Kidney (tissue), 14 donors: ENCODE measurements around the gene URB1. TPM values are rescaled to one million over a fixed set of nuclear protein-coding genes. Genes with fewer than 3 reads are reported as not detected.
A peak's percentile ranks its signal among the peaks of the same experiment; 100 is the strongest.

Source experiments
- DNase-seq, 5 donors: peaks; one replicate each; pipeline ENCODE4 v3.0.0-alpha.2; 2013 to 2020
- FAIRE-seq: peaks from 2 replicates; lab custom pipeline; 2012; peaks lifted over from hg19 to GRCh38; lab: Jason Lieb, UNC
- H3K27ac ChIP-seq, 2 donors: one replicate each; pipeline ENCODE4 v1.7.0; 2013; ENCODE audit warnings: low read depth in 2 of 2, low read length in 2 of 2, inconsistent platforms in 1 of 2
- H3K27me3 ChIP-seq: one replicate; pipeline ENCODE4 v1.7.1; 2013; ENCODE audit warnings: low read length, inconsistent platforms; ENCODE audit not compliant: control insufficient read depth, insufficient read depth
- H3K36me3 ChIP-seq, 3 donors: one replicate each; pipeline versions ENCODE4 v1.7.0 to v1.7.1; 2013; ENCODE audit warnings: low read length in 3 of 3, control low read depth in 1 of 3, inconsistent platforms in 1 of 3; ENCODE audit not compliant: insufficient read depth in 3 of 3, control insufficient read depth in 2 of 3
- H3K4me1 ChIP-seq, 3 donors: one replicate each; pipeline versions ENCODE4 v1.7.0 to v1.7.1; 2013; ENCODE audit warnings: low read length in 3 of 3, inconsistent platforms in 1 of 3, low read depth in 1 of 3; ENCODE audit not compliant: control insufficient read depth in 2 of 3, insufficient read depth in 2 of 3
- H3K4me3 ChIP-seq, 3 donors: one replicate each; pipeline versions ENCODE4 v1.7.0 to v1.8.1; 2013; ENCODE audit warnings: low read length in 3 of 3, control low read depth in 1 of 3, inconsistent platforms in 1 of 3
- H3K9ac ChIP-seq, 3 donors: one replicate each; pipeline versions ENCODE4 v1.7.0 to v1.7.1; 2013; ENCODE audit warnings: low read length in 3 of 3, control low read depth in 1 of 3, inconsistent platforms in 1 of 3
- H3K9me3 ChIP-seq, 3 donors: one replicate each; pipeline versions ENCODE4 v1.7.0 to v1.7.1; 2013; ENCODE audit warnings: low read length in 3 of 3, control low read depth in 1 of 3, inconsistent platforms in 1 of 3; ENCODE audit not compliant: control insufficient read depth in 2 of 3, insufficient read depth in 1 of 3
- CTCF ChIP-seq: IDR thresholded peaks from 3 replicates; pipeline ENCODE4 v1.5.1; 2012; ENCODE audit warnings: mild to moderate bottlenecking, moderate library complexity, borderline replicate concordance; ENCODE audit not compliant: insufficient read depth; ENCODE audit errors: extremely low read depth
- intact Hi-C: fragments of 100-400 bp; cut with DNase I; formaldehyde crosslinking; loops from one replicate; pipeline ENCODE4 v1.11.1; 2022
- polyA plus RNA-seq: library from polyadenylated mRNA; stranded (reverse); fragments of 350-450 nt; fragmentation: Illumina TruSeq; extraction: RNeasy Lipid Tissue Mini Kit (QIAGEN cat#74804); gene quantifications from one replicate; pipeline ENCODE4 v1.2.3, GENCODE V29; 2014; ENCODE audit warnings: low read depth, low replicate concordance; ENCODE audit not compliant: insufficient read depth
- total RNA-seq: library from RNA; stranded (reverse); fragmentation: NEBNext Ultra II Directional; extraction: Animal tissue kit (Norgen Biotek cat#: 25700); gene quantifications from one replicate; pipeline ENCODE4 v1.2.1, GENCODE V29; 2021
- donor health status: control.
- donor health status: control.
- donor health status: control.
- donor health status: control.
- donor health status: control.
- donor health status: DM: yes; HTN: yes; CAD: no.
- donor health status: Normal renal cell carcinoma (clear cell type).

The URB1 gene
- total and polyA plus RNA-seq, 2 donors from 2014 or later, result 1.7 to 15.0 TPM

- Histone ChIP-seq H3K27ac (no peak overlapping the region), H3K9me3 (no peaks in the 10 kb centered on the region), H3K4me1 (no peaks in the 10 kb centered on the region), H3K27me3 (no peaks in the 10 kb centered on the region), H3K4me3 (no peak overlapping the region), H3K9ac (no peak overlapping the region), H3K36me3 (peaks cover 6 to 28% (median 13%) of the 10 kb centered on the region in 3 donors)
- DNase-seq (no peak), FAIRE-seq (no peak)
- intact Hi-C loops, result no loop called here
- no peak for TF ChIP-seq CTCF
These were observed 62.0 kb downstream of the URB1 start for GRCh38 chr21:32330784-32331311.

GRCh38 chr21:32329776-32330175, 63.0 kb downstream of the URB1 start:
- DNase-seq, result no peak

GRCh38 chr21:32329331-32329730, 63.5 kb downstream of the URB1 start:
- Histone ChIP-seq H3K4me1 (no peaks in the 10 kb centered on the region), H3K9me3 (no peaks in the 10 kb centered on the region), H3K4me3 (no peak overlapping the region), H3K27ac (peak overlapping the region; percentile 67 to 88), H3K27me3 (no peaks in the 10 kb centered on the region), H3K36me3 (peaks cover 14 to 24% (median 15%) of the 10 kb centered on the region in 3 donors), H3K9ac (no peak overlapping the region)
- TF ChIP-seq CTCF, result no peak
- intact Hi-C loops, result no loop called here
- DNase-seq, result peak in 3 of 5 donors; percentile 26 to 89 (median 53)
- FAIRE-seq, result no peak

More at GRCh38 chr21:32329776-32330175, 63.0 kb downstream of the URB1 start:
- no peaks in the 10 kb centered on the region for H3K4me1 ChIP-seq
- no peak for TF ChIP-seq CTCF
- intact Hi-C loops, result no loop called here
- no peaks in the 10 kb centered on the region for H3K27me3 ChIP-seq
- H3K36me3 ChIP-seq, result peaks cover 10 to 24% (median 13%) of the 10 kb centered on the region in 3 donors
- no peak overlapping the region for H3K4me3 ChIP-seq
- H3K9me3 ChIP-seq, result no peaks in the 10 kb centered on the region
- peak overlapping the region in 1 of 2 donors; percentile 88 for H3K27ac ChIP-seq
- FAIRE-seq, result no peak
- H3K9ac ChIP-seq, result no peak overlapping the region

GRCh38 chr21:32328595-32328994, 64.2 kb downstream of the URB1 start:
- peak; percentile 49 for FAIRE-seq
- Histone ChIP-seq H3K4me3 (no peak overlapping the region), H3K27me3 (no peaks in the 10 kb centered on the region), H3K9ac (no peak overlapping the region), H3K36me3 (peaks cover 15 to 32% (median 22%) of the 10 kb centered on the region in 3 donors), H3K4me1 (no peaks in the 10 kb centered on the region), H3K27ac (peak overlapping the region; percentile 67 to 88), H3K9me3 (no peaks in the 10 kb centered on the region)
- DNase-seq, result peak in 2 of 5 donors; percentile 9 to 69
- no peak for TF ChIP-seq CTCF
- intact Hi-C loops, result no loop called here
